Measurements from ENCODE around the gene GEMIN4.

DNA sequence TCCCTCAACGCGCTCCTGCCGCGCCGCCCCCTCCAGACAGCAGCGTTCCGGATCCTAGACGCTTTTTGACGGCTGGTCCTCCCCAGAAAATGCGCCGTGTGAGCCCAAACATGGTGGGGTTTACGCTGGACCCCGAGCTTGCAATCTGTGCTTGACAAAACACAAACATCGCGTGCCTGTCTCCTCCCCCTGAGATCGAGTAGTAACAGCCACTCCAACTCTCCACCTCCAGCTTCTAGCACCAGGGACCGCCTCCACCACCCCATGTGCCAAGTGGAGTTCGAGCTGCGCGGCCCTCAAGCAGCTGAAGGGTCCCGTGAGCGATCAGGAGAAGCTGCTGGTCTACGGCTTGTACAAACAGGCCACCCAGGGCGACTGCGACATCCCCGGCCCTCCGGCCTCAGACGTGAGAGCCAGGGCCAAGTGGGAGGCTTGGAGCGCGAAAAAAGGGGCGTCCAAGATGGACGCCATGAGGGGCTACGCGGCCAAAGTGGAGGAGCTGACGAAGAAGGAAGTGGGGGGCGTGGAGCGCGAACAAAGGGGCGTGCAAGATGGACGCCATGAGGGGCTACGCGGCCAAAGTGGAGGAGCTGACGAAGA is 656 bp upstream of the GEMIN4 start:
- TF ChIP-seq, protein P1, sequence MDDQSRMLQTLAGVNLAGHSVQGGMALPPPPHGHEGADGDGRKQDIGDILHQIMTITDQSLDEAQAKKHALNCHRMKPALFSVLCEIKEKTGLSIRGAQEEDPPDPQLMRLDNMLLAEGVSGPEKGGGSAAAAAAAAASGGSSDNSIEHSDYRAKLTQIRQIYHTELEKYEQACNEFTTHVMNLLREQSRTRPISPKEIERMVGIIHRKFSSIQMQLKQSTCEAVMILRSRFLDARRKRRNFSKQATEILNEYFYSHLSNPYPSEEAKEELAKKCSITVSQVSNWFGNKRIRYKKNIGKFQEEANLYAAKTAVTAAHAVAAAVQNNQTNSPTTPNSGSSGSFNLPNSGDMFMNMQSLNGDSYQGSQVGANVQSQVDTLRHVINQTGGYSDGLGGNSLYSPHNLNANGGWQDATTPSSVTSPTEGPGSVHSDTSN (IDR thresholded peaks at IDR 0.05) = no peak
- TF ChIP-seq, protein P2, sequence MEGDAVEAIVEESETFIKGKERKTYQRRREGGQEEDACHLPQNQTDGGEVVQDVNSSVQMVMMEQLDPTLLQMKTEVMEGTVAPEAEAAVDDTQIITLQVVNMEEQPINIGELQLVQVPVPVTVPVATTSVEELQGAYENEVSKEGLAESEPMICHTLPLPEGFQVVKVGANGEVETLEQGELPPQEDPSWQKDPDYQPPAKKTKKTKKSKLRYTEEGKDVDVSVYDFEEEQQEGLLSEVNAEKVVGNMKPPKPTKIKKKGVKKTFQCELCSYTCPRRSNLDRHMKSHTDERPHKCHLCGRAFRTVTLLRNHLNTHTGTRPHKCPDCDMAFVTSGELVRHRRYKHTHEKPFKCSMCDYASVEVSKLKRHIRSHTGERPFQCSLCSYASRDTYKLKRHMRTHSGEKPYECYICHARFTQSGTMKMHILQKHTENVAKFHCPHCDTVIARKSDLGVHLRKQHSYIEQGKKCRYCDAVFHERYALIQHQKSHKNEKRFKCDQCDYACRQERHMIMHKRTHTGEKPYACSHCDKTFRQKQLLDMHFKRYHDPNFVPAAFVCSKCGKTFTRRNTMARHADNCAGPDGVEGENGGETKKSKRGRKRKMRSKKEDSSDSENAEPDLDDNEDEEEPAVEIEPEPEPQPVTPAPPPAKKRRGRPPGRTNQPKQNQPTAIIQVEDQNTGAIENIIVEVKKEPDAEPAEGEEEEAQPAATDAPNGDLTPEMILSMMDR (IDR thresholded peaks at IDR 0.05) = no peak
- TF ChIP-seq CEBPB (IDR thresholded peaks at IDR 0.05) = no peak
- TF ChIP-seq RAD21 (conservative IDR thresholded peaks at IDR 0.05 in 1 of 2, IDR thresholded peaks at IDR 0.05 in 1 of 2) = no peak
- TF ChIP-seq HDAC2 (IDR thresholded peaks at IDR 0.05) = no peak
